ENCODE data around the gene RPSA. TPM values are rescaled to one million over a fixed set of nuclear protein-coding genes. Genes with fewer than 3 reads are reported as not detected.
"Not testable (repeated sequence)": the region's sequence is repeated elsewhere in the genome, so short reads cannot be mapped to it uniquely, and the experiment has no call there.

Gene RPSA
- total RNA-seq, 1 experiment from 2014 or later: 994 TPM

- no TSS peak for BruUV-seq (replicated peaks)
- intact Hi-C loops (cut with micrococcal nuclease; ENCODE audit: unreplicated experiment): no loop called here
- ChIA-PET CTCF (no interaction called here), POLR2A (ENCODE audit: low non-redundant PET) (no interaction called here)
- no peaks in the 10 kb centered on the region for H3K4me1 ChIP-seq (ENCODE audit: insufficient read depth, low read length, poor library complexity, severe bottlenecking)
- H3K36me3 ChIP-seq (ENCODE audit: insufficient read depth, low read length, poor library complexity, severe bottlenecking): no peaks in the 10 kb centered on the region
- H3K27ac ChIP-seq (ENCODE audit: low read depth, low read length, poor library complexity, severe bottlenecking): no peak overlapping the region
- DNase-seq (ENCODE audit: low spot score): no peak
- H3K9me3 ChIP-seq (ENCODE audit: low read depth, low read length, poor library complexity, severe bottlenecking): no peaks in the 10 kb centered on the region
- no peaks in the 10 kb centered on the region for H3K27me3 ChIP-seq (replicated peaks; ENCODE audit: insufficient read depth, low read depth, low read length, poor library complexity)
- TF ChIP-seq EZH2 (IDR thresholded peaks at IDR 0.05; ENCODE audit: borderline replicate concordance, low read depth, low read length, poor library complexity, severe bottlenecking): no peak
- TF ChIP-seq CTCF (conservative IDR thresholded peaks at IDR 0.05; ENCODE audit: low read depth, low read length): no peak
- H3K4me3 ChIP-seq (ENCODE audit: low read depth, low read length, poor library complexity, severe bottlenecking): no peak overlapping the region
These were observed 44.3 kb upstream of the RPSA start for GRCh38 chr3:39362192-39362591.

DNA sequence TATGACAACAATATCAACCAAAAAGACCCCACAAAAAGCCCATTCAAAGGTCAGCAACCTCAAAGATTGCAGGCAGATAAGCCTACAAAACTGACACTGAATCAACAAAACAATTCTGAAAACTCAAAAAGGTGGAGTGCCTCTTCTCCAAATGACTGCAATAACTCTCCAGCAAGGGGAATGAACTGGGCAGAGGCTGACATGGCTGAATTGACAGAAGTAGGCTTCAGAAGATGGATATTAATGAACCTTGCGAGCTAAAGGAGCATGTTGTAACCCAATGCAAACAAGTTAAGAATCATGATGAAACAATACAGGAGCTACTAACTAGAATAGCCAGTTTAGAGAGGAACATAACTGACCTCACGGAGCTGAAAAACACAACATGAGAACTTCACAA lies 43.7 kb upstream of the RPSA start:
- Histone ChIP-seq H3K4me1 (ENCODE audit: insufficient read depth, low read length, poor library complexity, severe bottlenecking) (no peaks in the 10 kb centered on the region), H3K36me3 (ENCODE audit: insufficient read depth, low read length, poor library complexity, severe bottlenecking) (no peaks in the 10 kb centered on the region), H3K27ac (ENCODE audit: low read depth, low read length, poor library complexity, severe bottlenecking) (no peak overlapping the region), H3K27me3 (replicated peaks; ENCODE audit: insufficient read depth, low read depth, low read length, poor library complexity) (no peaks in the 10 kb centered on the region), H3K9me3 (ENCODE audit: low read depth, low read length, poor library complexity, severe bottlenecking) (no peaks in the 10 kb centered on the region), H3K4me3 (ENCODE audit: low read depth, low read length, poor library complexity, severe bottlenecking) (no peak overlapping the region)
- ChIA-PET CTCF (no interaction called here), POLR2A (ENCODE audit: low non-redundant PET) (no interaction called here)
- no TSS peak for BruUV-seq (replicated peaks)
- intact Hi-C loops (cut with micrococcal nuclease; ENCODE audit: unreplicated experiment): no loop called here
- DNase-seq (ENCODE audit: low spot score): no peak
- no peak for TF ChIP-seq EZH2 (IDR thresholded peaks at IDR 0.05; ENCODE audit: borderline replicate concordance, low read depth, low read length, poor library complexity, severe bottlenecking)
- no peak for TF ChIP-seq CTCF (conservative IDR thresholded peaks at IDR 0.05; ENCODE audit: low read depth, low read length)

DNA sequence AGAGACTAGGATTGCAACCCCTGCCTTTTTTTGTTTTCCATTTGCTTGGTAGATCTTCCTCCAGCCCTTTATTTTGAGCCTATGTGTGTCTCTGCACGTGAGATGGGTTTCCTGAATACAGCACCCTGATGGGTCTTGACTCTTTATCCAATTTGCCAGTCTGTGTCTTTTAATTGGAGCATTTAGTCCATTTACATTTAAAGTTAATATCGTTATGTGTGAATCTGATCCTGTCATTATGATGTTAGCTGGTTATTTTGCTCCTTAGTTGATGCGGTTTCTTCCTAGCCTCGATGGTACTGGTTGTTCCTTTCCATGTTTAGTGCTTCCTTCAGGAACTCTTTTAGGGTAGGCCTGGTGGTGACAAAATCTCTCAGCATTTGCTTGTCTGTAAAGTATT lies 36.1 kb upstream of the RPSA start:
- DNase-seq (ENCODE audit: low spot score); BruUV-seq (replicated peaks); H3K27me3 ChIP-seq (replicated peaks; ENCODE audit: insufficient read depth, low read depth, low read length, poor library complexity); intact Hi-C loops (cut with micrococcal nuclease; ENCODE audit: unreplicated experiment); CTCF ChIA-PET; POLR2A ChIA-PET (ENCODE audit: low non-redundant PET); H3K9me3 ChIP-seq (ENCODE audit: low read depth, low read length, poor library complexity, severe bottlenecking); H3K36me3 ChIP-seq (ENCODE audit: insufficient read depth, low read length, poor library complexity, severe bottlenecking); H3K4me1 ChIP-seq (ENCODE audit: insufficient read depth, low read length, poor library complexity, severe bottlenecking); H3K4me3 ChIP-seq (ENCODE audit: low read depth, low read length, poor library complexity, severe bottlenecking); H3K27ac ChIP-seq (ENCODE audit: low read depth, low read length, poor library complexity, severe bottlenecking): not testable (repeated sequence)

DNA sequence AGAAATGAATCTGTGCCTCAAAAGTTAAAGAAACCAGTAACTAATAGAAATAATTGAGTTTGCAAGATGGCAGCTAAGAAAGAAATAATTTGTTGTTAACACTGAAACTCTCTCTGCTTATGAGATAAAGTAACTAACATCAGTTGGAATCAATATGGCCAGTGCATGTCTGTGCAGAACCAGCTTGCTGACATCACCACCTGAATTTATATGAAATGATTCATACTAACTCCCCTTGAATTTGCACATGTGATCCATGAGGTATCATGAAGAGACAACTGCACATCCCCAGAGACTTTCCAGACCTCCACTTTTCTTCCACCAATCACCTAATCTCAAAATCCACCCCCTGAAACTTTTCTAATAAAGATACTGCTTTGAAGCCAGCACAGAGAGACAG lies 33.7 kb upstream of the RPSA start:
- intact Hi-C loops (cut with micrococcal nuclease; ENCODE audit: unreplicated experiment): no loop called here
- Histone ChIP-seq H3K9me3 (ENCODE audit: low read depth, low read length, poor library complexity, severe bottlenecking) (no peaks in the 10 kb centered on the region), H3K27ac (ENCODE audit: low read depth, low read length, poor library complexity, severe bottlenecking) (no peak overlapping the region), H3K4me1 (ENCODE audit: insufficient read depth, low read length, poor library complexity, severe bottlenecking) (no peaks in the 10 kb centered on the region), H3K36me3 (ENCODE audit: insufficient read depth, low read length, poor library complexity, severe bottlenecking) (no peaks in the 10 kb centered on the region), H3K4me3 (ENCODE audit: low read depth, low read length, poor library complexity, severe bottlenecking) (no peak overlapping the region), H3K27me3 (replicated peaks; ENCODE audit: insufficient read depth, low read depth, low read length, poor library complexity) (peaks cover 15% of the 10 kb centered on the region)
- ChIA-PET POLR2A (ENCODE audit: low non-redundant PET) (no interaction called here), CTCF (no interaction called here)
- no peak for DNase-seq (ENCODE audit: low spot score)
- BruUV-seq (replicated peaks): no TSS peak
- no peak for TF ChIP-seq CTCF (conservative IDR thresholded peaks at IDR 0.05; ENCODE audit: low read depth, low read length)
- TF ChIP-seq EZH2 (IDR thresholded peaks at IDR 0.05; ENCODE audit: borderline replicate concordance, low read depth, low read length, poor library complexity, severe bottlenecking): no peak

All from A673 (cell line).